A549 (cell line): ENCODE data around the gene PDGFD. TPM values are rescaled to one million over a fixed set of nuclear protein-coding genes. Genes with fewer than 3 reads are reported as not detected.

Experiments used
- ATAC-seq, 2 experiments: fragments of 200-7000 bp in 1 of 2; fragments of >200 bp in 1 of 2; cut with Nextera tagmentation in 1 of 2; cut with Tn5 transposase in 1 of 2; 3 replicates each; pipeline versions ENCODE4 v1.8.0 to v1.9.1; 2018 to 2020; ENCODE audit warnings: mild to moderate bottlenecking in 1 of 2, moderate library complexity in 1 of 2
- CTCF ChIA-PET: fragments of 300-600 bp; sonication (Branson Sonifier 250); formaldehyde crosslinking; extraction: SDS; loops from one replicate; lab custom pipeline; 2021; ENCODE audit warnings: antibody characterized with exemption, inconsistent platforms; lab: Yijun Ruan, JAX
- POLR2A ChIA-PET: fragments of 350-600 bp; formaldehyde crosslinking; extraction: SDS; loops from one replicate; lab custom pipeline; 2021; ENCODE audit warnings: antibody characterized with exemption, inconsistent platforms; lab: Yijun Ruan, JAX
- DNase-seq, 2 experiments: peaks; one replicate each; pipeline versions ENCODE4 v3.0.0 to v3.0.0-alpha.2; 2011 to 2016; ENCODE audit warnings: low read depth in 1 of 2, low spot score in 1 of 2
- FAIRE-seq: peaks from 2 replicates; lab custom pipeline; 2011; peaks lifted over from hg19 to GRCh38; lab: Jason Lieb, UNC
- H3K27ac ChIP-seq, 2 experiments: fragments of >200 bp; sonication (Bioruptor Twin); formaldehyde crosslinking; 3 replicates each; pipeline ENCODE4 v1.5.1; 2016 to 2017
- H3K4me1 ChIP-seq: fragments of >200 bp; sonication (Bioruptor Twin); formaldehyde crosslinking; 3 replicates; pipeline ENCODE4 v1.6.1; 2016
- H3K4me2 ChIP-seq: fragments of >200 bp; sonication (Bioruptor Twin); formaldehyde crosslinking; 3 replicates; pipeline ENCODE4 v1.6.1; 2016
- H3K4me3 ChIP-seq: fragments of >200 bp; sonication (Bioruptor Twin); formaldehyde crosslinking; 3 replicates; pipeline ENCODE4 v1.5.1; 2016
- H3K9me3 ChIP-seq: fragments of >200 bp; sonication (Bioruptor Twin); formaldehyde crosslinking; 3 replicates; pipeline ENCODE4 v1.6.1; 2016
- BCL3 ChIP-seq: fragments of >200 bp; sonication (Bioruptor Twin); formaldehyde crosslinking; IDR thresholded peaks from 3 replicates; pipeline ENCODE4 v1.6.1; 2016
- BHLHE40 ChIP-seq: IDR thresholded peaks from 2 replicates; pipeline ENCODE4 v1.6.1; 2012; ENCODE audit warnings: low read depth, low read length, inconsistent platforms
- CHD2 ChIP-seq: fragments of 150-350 bp; IDR thresholded peaks from 2 replicates; pipeline ENCODE4 v1.6.1; 2014; ENCODE audit warnings: low read length; ENCODE audit not compliant: partially characterized antibody
- CHD4 ChIP-seq: fragments of 200-600 bp; sonication (generic); IDR thresholded peaks from 2 replicates; pipeline ENCODE4 v1.6.1; 2016; ENCODE audit warnings: antibody characterized with exemption, mild to moderate bottlenecking, borderline replicate concordance
- E2F6 ChIP-seq: IDR thresholded peaks from 2 replicates; pipeline ENCODE4 v1.6.1; 2012; ENCODE audit warnings: low read depth, borderline replicate concordance
- ELK1 ChIP-seq: fragments of 150-350 bp; IDR thresholded peaks from 2 replicates; pipeline ENCODE4 v1.6.1; 2014; ENCODE audit warnings: low read depth, mild to moderate bottlenecking, low read length
- FOXS1 ChIP-seq: fragments of 250-450 bp; sonication (Bioruptor Pico); IDR thresholded peaks from 2 replicates; pipeline ENCODE4 v1.5.0; 2020; ENCODE audit warnings: mild to moderate bottlenecking, moderate library complexity
- HDAC2 ChIP-seq: fragments of 200-600 bp; sonication (generic); IDR thresholded peaks from 2 replicates; pipeline ENCODE4 v1.6.1; 2016
- HES2 ChIP-seq: fragments of >200 bp; sonication (Bioruptor Twin); formaldehyde crosslinking; IDR thresholded peaks from 2 replicates; pipeline ENCODE4 v1.6.1; 2016
- HMGXB4 ChIP-seq: fragments of 250-450 bp; sonication (Bioruptor Pico); IDR thresholded peaks from 2 replicates; pipeline ENCODE4 v1.5.0; 2021; ENCODE audit warnings: mild to moderate bottlenecking, moderate library complexity, borderline replicate concordance
- HOXA7 ChIP-seq: fragments of 250-450 bp; sonication (Bioruptor Pico); IDR thresholded peaks from 2 replicates; pipeline ENCODE4 v1.5.0; 2020; ENCODE audit warnings: mild to moderate bottlenecking, moderate library complexity
- NPAS2 ChIP-seq: fragments of 250-450 bp; sonication (Bioruptor Pico); IDR thresholded peaks from 2 replicates; pipeline ENCODE4 v1.8.0; 2022; ENCODE audit warnings: mild to moderate bottlenecking, moderate library complexity, borderline replicate concordance
- PHF8 ChIP-seq: fragments of 200-600 bp; sonication (generic); IDR thresholded peaks from 2 replicates; pipeline ENCODE4 v1.6.1; 2016; ENCODE audit warnings: low read depth, mild to moderate bottlenecking, antibody characterized with exemption, moderate library complexity, borderline replicate concordance
- RARB ChIP-seq: fragments of 250-450 bp; sonication (Bioruptor Pico); IDR thresholded peaks from 2 replicates; pipeline ENCODE4 v1.8.0; 2021; ENCODE audit warnings: mild to moderate bottlenecking, moderate library complexity
- RCOR1 ChIP-seq: fragments of 150-350 bp; IDR thresholded peaks from 2 replicates; pipeline ENCODE4 v1.6.1; 2014; ENCODE audit warnings: antibody characterized with exemption, low read length, low read depth
- RNF2 ChIP-seq: fragments of 200-600 bp; sonication (generic); IDR thresholded peaks from 2 replicates; pipeline ENCODE4 v1.6.1; 2016; ENCODE audit warnings: low read depth, mild to moderate bottlenecking, antibody characterized with exemption, moderate library complexity, borderline replicate concordance
- SMC3 ChIP-seq: fragments of >200 bp; sonication (Bioruptor Twin); formaldehyde crosslinking; IDR thresholded peaks from 3 replicates; pipeline ENCODE4 v1.6.1; 2018; ENCODE audit warnings: inconsistent platforms
- USF2 ChIP-seq: fragments of 450-650 bp; IDR thresholded peaks from 2 replicates; pipeline ENCODE4 v1.6.1; 2014; ENCODE audit warnings: antibody characterized with exemption
- WGBS: methylation state at CpG from one replicate; pipeline ENCODE4 v1.1.6; 2017; ENCODE audit errors: missing lambda C conversion rate; 5-methylcytosine and 5-hydroxymethylcytosine counted together
- polyA plus RNA-seq, 4 experiments: library from polyadenylated mRNA; depleted of rRNA in 3 of 4; stranded (reverse); fragments of >200 nt; fragmentation: RNase III in 1 of 4; extraction: RNeasy Plus Mini Kit Qiagen cat#74134 plus additional on column Dnase treatment in 1 of 4; gene quantifications; 2 replicates in 3 of 4; 3 replicates in 1 of 4; pipeline ENCODE4 v1.2.3, GENCODE V29; 2011 to 2017

PDGFD gene
- polyA plus RNA-seq, 2 of the 4 experiments (the other 2 are of a cell fraction): 11.1 to 29.7 TPM

- no peak for DNase-seq
- Histone ChIP-seq H3K27ac (no peak overlapping the region), H3K9me3 (0 out of 3 replicates have a peak, but pooled peaks cover 4% of the 10 kb centered on the region)
- TF ChIP-seq FOXS1 (CRISPR knock-in tag) (no peak), HDAC2 (no peak), BCL3 (no peak), HES2 (no peak), RCOR1 (no peak), USF2 (no peak), E2F6 (no peak), CHD2 (no peak), HMGXB4 (CRISPR knock-in tag) (no peak), PHF8 (no peak), RARB (CRISPR knock-in tag) (no peak), CHD4 (no peak), ELK1 (no peak), BHLHE40 (no peak), SMC3 (no peak), RNF2 (no peak), NPAS2 (CRISPR knock-in tag) (no peak), HOXA7 (CRISPR knock-in tag) (no peak)
- TF ChIP-seq, all 56 proteins: peak for 0
- no peak for FAIRE-seq
- 90% methylated on average over 4 of the region's 4 CpGs for WGBS
- no peaks in the 10 kb centered on the region for H3K4me1 ChIP-seq
- H3K4me3 ChIP-seq: no peak overlapping the region
- ATAC-seq: no peak
- H3K4me2 ChIP-seq: no peak overlapping the region
- ChIA-PET CTCF (interaction anchor here (0.7 to 0.9 kb wide), 2 partner anchors 10 to 13 kb away, joined by 3 to 4 read pairs; no protein-coding TSS in a partner anchor), POLR2A (no interaction called here)
Measured at GRCh38 chr11:103988595-103988969, 175.4 kb downstream of the PDGFD start.
